C4-2B (cell line): ENCODE measurements around the gene MED25.

Source experiments
- H3K27ac ChIP-seq: fragments of 450-650 bp; 2 replicates; pipeline ENCODE4 v1.5.1; 2017
- CTCF ChIP-seq: fragments of 450-650 bp; conservative IDR thresholded peaks from 2 replicates; pipeline ENCODE4 v1.5.1; 2017; ENCODE audit warnings: mild to moderate bottlenecking
- ZFX ChIP-seq: fragments of 450-650 bp; IDR thresholded peaks from 2 replicates; pipeline ENCODE4 v1.6.1; 2017

Gene MED25

GRCh38 chr19:49811328-49811727 lies 6.8 kb upstream of the MED25 start:
- TF ChIP-seq CTCF, result no peak
- no peak for TF ChIP-seq ZFX
- H3K27ac ChIP-seq, result no peak overlapping the region

GRCh38 chr19:49812452-49812996 lies 5.6 kb upstream of the MED25 start:
- TF ChIP-seq ZFX (no peak), CTCF (no peak)
- peak overlapping the region; percentile 7; the same call in 1 of the 2 replicates for H3K27ac ChIP-seq

DNA sequence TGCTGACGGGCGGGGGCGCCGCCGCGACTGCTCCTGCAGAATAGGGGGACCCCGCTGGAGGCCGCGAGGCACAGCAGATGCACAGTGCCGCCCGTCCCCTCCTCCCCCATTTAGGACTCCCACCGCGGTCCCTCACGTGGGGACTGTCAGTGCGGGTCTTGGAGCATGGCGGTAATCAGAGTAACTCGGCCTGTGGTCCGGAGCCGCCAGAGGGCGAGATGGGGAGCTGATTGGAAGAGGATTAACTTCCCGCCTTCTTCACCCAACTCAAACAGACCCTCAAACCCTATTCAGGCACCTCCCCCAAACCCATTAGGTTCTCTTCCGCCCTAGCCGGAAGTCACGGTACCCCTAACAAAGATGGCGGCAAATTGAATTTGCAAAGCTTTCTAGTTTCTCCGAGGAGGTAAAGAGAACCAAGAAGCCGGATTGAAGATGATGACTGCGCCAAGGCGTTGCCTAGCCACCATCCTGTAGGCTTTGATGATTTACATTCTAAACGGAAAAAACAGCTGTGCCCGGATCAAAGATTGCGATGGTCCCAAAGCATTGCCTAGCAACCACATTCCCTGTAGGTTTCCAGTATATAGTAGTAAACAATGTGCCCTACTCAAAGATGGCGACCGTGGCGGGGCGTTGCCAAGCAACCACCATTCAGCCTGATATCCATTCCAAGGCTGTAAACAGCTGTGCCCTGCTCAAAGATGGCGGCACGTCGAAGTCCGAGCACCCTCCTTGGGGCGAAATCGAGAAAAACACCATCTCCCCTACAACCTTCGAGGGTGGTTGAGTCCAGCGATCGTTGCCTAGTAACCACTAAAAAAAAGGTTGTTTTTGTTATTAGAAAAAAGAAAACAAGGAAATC lies 4.9 kb upstream of the MED25 start, which contains the start of gene FUZ:
Gene FUZ (minus strand): TSS at position 296 of the 865 bp plus-strand sequence. CDS start 186 bp downstream, at position 110.
- TF ChIP-seq ZFX (no peak), CTCF (no peak)
- peak within 1 kb of the TSS; percentile 7 for H3K27ac ChIP-seq

DNA sequence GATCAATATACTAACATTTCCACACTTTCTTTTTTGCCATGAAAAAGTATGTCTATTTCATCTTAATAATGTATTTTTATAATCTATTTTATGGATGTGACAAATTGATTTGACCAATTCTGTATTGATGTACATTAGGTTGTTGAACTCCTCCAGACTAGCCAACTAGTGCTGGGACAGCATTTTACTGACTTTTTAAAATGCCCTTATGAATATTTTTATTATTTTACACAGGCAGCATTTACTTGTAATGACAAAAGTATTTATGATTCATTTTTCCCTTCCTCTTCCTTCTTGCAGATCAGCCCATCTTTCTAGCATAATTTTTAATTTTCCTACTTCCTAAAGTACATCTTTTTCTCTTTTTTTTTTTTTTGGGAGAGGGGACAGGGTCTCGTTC lies 4.1 kb upstream of the MED25 start:
- TF ChIP-seq CTCF, result no peak
- no peak for TF ChIP-seq ZFX

GRCh38 chr19:49816590-49816989 lies 1.5 kb upstream of the MED25 start:
- TF ChIP-seq ZFX, result no peak
- TF ChIP-seq CTCF, result no peak
- H3K27ac ChIP-seq, result no peak overlapping the region

More for the DNA sequence above, 4.1 kb upstream of the MED25 start:
- H3K27ac ChIP-seq, result no peak overlapping the region

- TF ChIP-seq ZFX, result peak; percentile 36; the same call in 1 of the 2 replicates
- TF ChIP-seq CTCF, result no peak
- peak overlapping the region; percentile 92 for H3K27ac ChIP-seq
Observed at GRCh38 chr19:49818649-49819370, 721 bp downstream of the MED25 start.

GRCh38 chr19:49819452-49820115 lies 1.5 kb downstream of the MED25 start:
- peak overlapping the region; percentile 92; the same call in 1 of the 2 replicates for H3K27ac ChIP-seq
